Activated naive CD4-positive, alpha-beta T cell treated with anti-CD3 and anti-CD28 coated beads for 36 hours (primary cell): ENCODE results near the gene ZNF511. TPM values are rescaled to one million over a fixed set of nuclear protein-coding genes. Genes with fewer than 3 reads are reported as not detected.
"Not testable (repeated sequence)": the region's sequence is repeated elsewhere in the genome, so short reads cannot be mapped to it uniquely, and the experiment has no call there.

Source experiments
- CTCF ChIA-PET: fragments of 350-600 bp; sonication (Branson Sonifier 250); formaldehyde crosslinking; loops from one replicate; lab custom pipeline; 2021; ENCODE audit warnings: antibody characterized with exemption; lab: Charles Lee
- DNase-seq: peaks from one replicate; pipeline ENCODE4 v3.0.0-alpha.2; 2020
- H3K27ac Mint-ChIP-seq: one replicate; pipeline ENCODE4 v1.8.0; 2021; ENCODE audit warnings: mild to moderate bottlenecking, mixed read lengths
- H3K27me3 Mint-ChIP-seq: one replicate; pipeline ENCODE4 v1.8.0; 2021; ENCODE audit warnings: low read depth, mixed read lengths
- H3K36me3 Mint-ChIP-seq: one replicate; pipeline ENCODE4 v1.8.0; 2021; ENCODE audit warnings: low read depth, mixed read lengths
- H3K4me1 Mint-ChIP-seq: one replicate; pipeline ENCODE4 v1.8.0; 2021; ENCODE audit warnings: low read depth, mixed read lengths
- H3K4me3 Mint-ChIP-seq: one replicate; pipeline ENCODE4 v1.8.0; 2021; ENCODE audit warnings: mild to moderate bottlenecking, moderate library complexity, mixed read lengths
- H3K9me3 Mint-ChIP-seq: one replicate; pipeline ENCODE4 v1.8.0; 2021; ENCODE audit warnings: mixed read lengths
- intact Hi-C: fragments of 100-400 bp; cut with micrococcal nuclease; formaldehyde crosslinking; loops from one replicate; pipeline ENCODE4 v1.15.1; 2023
- total RNA-seq, 2 experiments: library from RNA; stranded (reverse); gene quantifications; one replicate each; pipeline ENCODE4 v1.2.3, GENCODE V29; 2021

ZNF511 gene
- total RNA-seq, 2 experiments from 2014 or later = 37.1 to 39.4 TPM

- intact Hi-C loops = loop anchor here (5.0 kb wide), 1 partner anchor 296 kb away; no protein-coding TSS in a partner anchor
- CTCF ChIA-PET = interaction anchor here (0.7 kb wide), 1 partner anchor 108 kb away, joined by 4 read pairs; no protein-coding TSS in a partner anchor
- Mint-ChIP-seq H3K36me3 (peaks cover 10% of the 10 kb centered on the region), H3K27ac (no peak overlapping the region), H3K4me1 (peaks cover 13% of the 10 kb centered on the region), H3K27me3 (no peaks in the 10 kb centered on the region), H3K9me3 (no peaks in the 10 kb centered on the region), H3K4me3 (no peak overlapping the region)
- no peak for DNase-seq
These were observed 2.9 kb downstream of the ZNF511 start for GRCh38 chr10:133311570-133311969.

DNA sequence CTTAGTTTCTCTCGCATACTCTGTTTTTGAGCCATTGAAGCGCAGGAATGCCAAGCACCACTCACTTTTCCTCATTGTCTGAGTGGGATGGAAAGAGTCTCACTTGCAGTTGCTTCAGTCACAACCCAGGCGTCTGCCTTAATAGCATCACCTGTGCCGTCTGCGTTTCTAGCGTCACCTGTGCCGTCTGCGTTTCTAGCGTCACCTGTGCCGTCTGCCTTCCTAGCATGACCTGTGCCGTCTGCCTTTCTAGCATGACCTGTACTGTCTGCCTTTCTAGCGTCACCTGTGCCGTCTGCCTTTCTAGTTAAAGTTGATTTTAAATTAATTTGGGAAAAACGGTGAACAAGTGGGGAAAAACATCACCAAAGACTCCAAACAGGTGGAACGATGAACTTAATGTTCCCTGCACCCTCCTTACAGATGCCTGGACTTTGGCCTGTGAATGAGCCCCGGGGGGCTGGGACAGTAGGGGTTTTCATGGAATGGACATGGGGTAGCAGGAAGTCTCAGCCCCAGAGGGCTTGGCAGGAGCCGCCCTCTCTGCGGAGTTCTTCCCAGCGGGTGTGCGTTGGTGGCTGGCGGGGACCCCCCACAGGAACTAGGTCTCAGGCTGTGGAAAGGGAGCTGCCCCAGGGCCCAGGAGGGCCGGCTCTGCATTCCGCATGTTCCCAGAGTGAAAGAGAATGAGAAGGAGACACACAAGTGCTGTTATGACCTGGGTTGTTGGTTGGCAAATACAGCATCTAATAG, 3.5 kb downstream of the ZNF511 start:
- no peaks in the 10 kb centered on the region for H3K9me3 Mint-ChIP-seq
- CTCF ChIA-PET = interaction anchor here (0.7 to 1.7 kb wide), 2 partner anchors 17 to 108 kb away, joined by 3 to 4 read pairs; no protein-coding TSS in a partner anchor
- H3K27me3 Mint-ChIP-seq = no peaks in the 10 kb centered on the region
- peaks cover 10% of the 10 kb centered on the region for H3K36me3 Mint-ChIP-seq
- no peak overlapping the region for H3K27ac Mint-ChIP-seq
- intact Hi-C loops = loop anchor here (5.0 kb wide), 1 partner anchor 295 kb away; no protein-coding TSS in a partner anchor
- DNase-seq = no peak
- H3K4me3 Mint-ChIP-seq = no peak overlapping the region
- peaks cover 8% of the 10 kb centered on the region for H3K4me1 Mint-ChIP-seq

GRCh38 chr10:133312769-133313145, 4.0 kb downstream of the ZNF511 start:
- Mint-ChIP-seq H3K36me3 (peaks cover 10% of the 10 kb centered on the region), H3K27ac (no peak overlapping the region), H3K9me3 (no peaks in the 10 kb centered on the region), H3K4me1 (peaks cover 2% of the 10 kb centered on the region), H3K27me3 (no peaks in the 10 kb centered on the region), H3K4me3 (no peak overlapping the region)
- no peak for DNase-seq
- intact Hi-C loops = loop anchor here (5.0 kb wide), 1 partner anchor 295 kb away; no protein-coding TSS in a partner anchor
- CTCF ChIA-PET = interaction anchor here (1.7 kb wide), 1 partner anchor 17 kb away, joined by 3 read pairs; no protein-coding TSS in a partner anchor

- no peaks in the 10 kb centered on the region for H3K4me1 Mint-ChIP-seq
- peaks cover 6% of the 10 kb centered on the region for H3K36me3 Mint-ChIP-seq
- H3K9me3 Mint-ChIP-seq = no peaks in the 10 kb centered on the region
- no peak overlapping the region for H3K27ac Mint-ChIP-seq
- CTCF ChIA-PET = interaction anchor here (1.7 kb wide), 1 partner anchor 16 kb away, joined by 3 read pairs; no protein-coding TSS in a partner anchor
- H3K27me3 Mint-ChIP-seq = no peaks in the 10 kb centered on the region
- intact Hi-C loops = loop anchor here (5.0 kb wide), 1 partner anchor 294 kb away; no protein-coding TSS in a partner anchor
- DNase-seq = no peak
- no peak overlapping the region for H3K4me3 Mint-ChIP-seq
These were observed 4.5 kb downstream of the ZNF511 start for GRCh38 chr10:133313192-133313591.

GRCh38 chr10:133314911-133315310, 6.2 kb downstream of the ZNF511 start:
- Mint-ChIP-seq H3K9me3 (no peaks in the 10 kb centered on the region), H3K36me3 (peaks cover 6% of the 10 kb centered on the region), H3K27ac (no peak overlapping the region), H3K4me3 (no peak overlapping the region), H3K27me3 (peaks cover 6% of the 10 kb centered on the region), H3K4me1 (peaks cover 7% of the 10 kb centered on the region)
- CTCF ChIA-PET = interaction anchor here (1.2 to 2.5 kb wide), 6 partner anchors 12 to 184 kb away, joined by 3 to 10 read pairs (median 6); no protein-coding TSS in a partner anchor
- no peak for DNase-seq
- intact Hi-C loops = loop anchor here (5.0 kb wide), 1 partner anchor 292 kb away; no protein-coding TSS in a partner anchor

- Mint-ChIP-seq H3K4me3 (no peak overlapping the region), H3K9me3 (no peaks in the 10 kb centered on the region), H3K4me1 (peaks cover 7% of the 10 kb centered on the region), H3K27ac (no peak overlapping the region), H3K27me3 (peaks cover 6% of the 10 kb centered on the region), H3K36me3 (peaks cover 3% of the 10 kb centered on the region)
- no peak for DNase-seq
- intact Hi-C loops = no loop called here
- CTCF ChIA-PET = interaction anchor here (0.8 to 2.5 kb wide), 6 partner anchors 12 to 376 kb away, joined by 4 to 10 read pairs (median 6); no protein-coding TSS in a partner anchor
These were observed 7.1 kb downstream of the ZNF511 start for GRCh38 chr10:133315847-133316246.

- CTCF ChIA-PET = interaction anchor here (0.5 to 2.5 kb wide), 6 partner anchors 13 to 376 kb away, joined by 3 to 10 read pairs (median 6); no protein-coding TSS in a partner anchor
- Mint-ChIP-seq H3K9me3 (no peaks in the 10 kb centered on the region), H3K36me3 (peaks cover 2% of the 10 kb centered on the region), H3K27me3 (peaks cover 6% of the 10 kb centered on the region), H3K4me3 (no peak overlapping the region), H3K4me1 (peaks cover 7% of the 10 kb centered on the region), H3K27ac (no peak overlapping the region)
- DNase-seq = no peak
- intact Hi-C loops = no loop called here
These were observed 7.6 kb downstream of the ZNF511 start for GRCh38 chr10:133316266-133316665.

GRCh38 chr10:133316732-133317131, 8.0 kb downstream of the ZNF511 start:
- Mint-ChIP-seq H3K4me3 (no peak overlapping the region), H3K9me3 (no peaks in the 10 kb centered on the region), H3K36me3 (no peaks in the 10 kb centered on the region), H3K4me1 (peaks cover 7% of the 10 kb centered on the region), H3K27ac (no peak overlapping the region), H3K27me3 (peaks cover 6% of the 10 kb centered on the region)
- no peak for DNase-seq
- CTCF ChIA-PET = interaction anchor here (0.5 to 2.1 kb wide), 2 partner anchors 13 to 23 kb away, joined by 3 to 10 read pairs; no protein-coding TSS in a partner anchor
- intact Hi-C loops = no loop called here

DNA sequence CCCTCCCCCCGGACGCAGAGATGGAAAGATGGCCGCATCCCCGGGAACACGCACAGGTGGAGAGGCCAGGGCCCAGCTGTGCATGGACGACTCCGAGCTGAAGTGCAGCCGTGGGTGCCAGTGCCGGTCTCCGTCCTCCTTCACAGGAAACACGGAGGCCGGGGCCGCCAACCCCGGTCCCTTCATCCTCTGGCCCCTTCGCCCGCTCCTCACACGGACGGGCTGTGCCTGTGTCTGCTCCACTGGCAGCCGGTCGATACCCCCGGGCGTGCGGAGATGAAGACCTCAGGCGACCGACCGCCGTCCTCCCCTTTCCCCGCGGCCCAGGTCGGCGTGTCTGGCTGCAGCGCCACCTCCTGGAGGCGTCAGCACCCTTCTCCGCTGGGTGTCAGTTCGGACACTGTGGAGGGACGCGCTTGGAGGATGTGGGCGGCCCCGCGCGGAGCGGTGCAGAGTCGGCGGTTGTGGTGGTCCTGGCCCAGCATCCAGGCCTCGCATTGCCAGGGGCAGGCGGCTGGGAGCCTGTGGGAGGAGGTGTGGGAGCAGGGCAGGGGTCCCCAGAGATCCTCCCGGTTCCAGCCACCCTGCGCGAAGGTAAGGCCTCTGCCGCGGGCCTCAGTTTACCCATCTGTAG, 9.9 kb downstream of the ZNF511 start:
- CTCF ChIA-PET = interaction anchor here (0.7 to 2.0 kb wide), 4 partner anchors 10 to 175 kb away, joined by 3 to 5 read pairs (median 4); no protein-coding TSS in a partner anchor
- DNase-seq = peak; percentile 74
- Mint-ChIP-seq H3K27me3 (peaks cover 6% of the 10 kb centered on the region), H3K9me3 (no peaks in the 10 kb centered on the region), H3K36me3 (no peaks in the 10 kb centered on the region), H3K4me1 (peaks cover 7% of the 10 kb centered on the region), H3K4me3 (peak overlapping the region; percentile 59), H3K27ac (no peak overlapping the region)
- intact Hi-C loops = loop anchor here (1.0 to 2.0 kb wide), 2 partner anchors 174 to 378 kb away; no protein-coding TSS in a partner anchor

GRCh38 chr10:133320852-133321422, 12.2 kb downstream of the ZNF511 start:
- CTCF ChIA-PET = interaction anchor here (0.7 to 1.5 kb wide), 5 partner anchors 9 to 267 kb away, joined by 3 to 9 read pairs (median 3); no protein-coding TSS in a partner anchor
- H3K36me3 Mint-ChIP-seq, H3K27me3 Mint-ChIP-seq, H3K4me3 Mint-ChIP-seq, H3K9me3 Mint-ChIP-seq, H3K27ac Mint-ChIP-seq, DNase-seq, intact Hi-C loops: not testable (repeated sequence)
- peaks cover 10% of the 10 kb centered on the region for H3K4me1 Mint-ChIP-seq

GRCh38 chr10:133322064-133322709, 13.5 kb downstream of the ZNF511 start:
- CTCF ChIA-PET, DNase-seq, H3K9me3 Mint-ChIP-seq, intact Hi-C loops, H3K36me3 Mint-ChIP-seq, H3K27ac Mint-ChIP-seq, H3K4me3 Mint-ChIP-seq: not testable (repeated sequence)
- Mint-ChIP-seq H3K4me1 (peaks cover 14% of the 10 kb centered on the region), H3K27me3 (peaks cover 20% of the 10 kb centered on the region)
